ENCODE results near the gene SORCS1.

DNA sequence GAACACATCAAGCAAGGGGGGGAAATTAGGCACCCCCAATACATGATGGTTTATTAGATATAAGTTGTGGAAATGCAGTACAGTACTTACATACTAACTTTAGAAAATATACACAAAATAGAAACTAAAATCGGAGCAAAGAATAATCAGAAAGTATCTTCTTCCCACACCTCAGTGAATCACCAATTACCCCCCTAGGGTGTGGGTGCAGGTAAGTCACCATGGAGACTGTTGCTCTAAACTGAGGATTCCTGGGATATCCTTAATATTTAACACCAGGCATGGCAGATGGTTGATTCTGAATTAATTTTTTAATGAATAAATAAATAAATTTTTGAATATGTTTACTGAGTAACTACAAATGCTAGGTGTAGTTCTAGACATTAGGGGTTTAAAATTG, 424.4 kb downstream of the SORCS1 start:
- TF ChIP-seq CTCF (IDR thresholded peaks at IDR 0.05; ENCODE audit: insufficient read depth, low read depth, low read length) = no peak
- no peak for TF ChIP-seq EZH2 (IDR thresholded peaks at IDR 0.05; ENCODE audit: insufficient read depth, low read length)
